Osteocyte (in vitro differentiated cells): ENCODE measurements around the gene GPC3. TPM values are rescaled to one million over a fixed set of nuclear protein-coding genes. Genes with fewer than 3 reads are reported as not detected.

Experiments
- DNase-seq: peaks from one replicate; pipeline ENCODE4 v3.0.0; 2021; ENCODE audit warnings: mixed read lengths; ENCODE audit not compliant: unreplicated experiment; ENCODE audit errors: extremely low spot score
- H3K27ac Mint-ChIP-seq: one replicate; pipeline ENCODE4 v1.8.0; 2021; ENCODE audit warnings: mild to moderate bottlenecking, mixed read lengths; ENCODE audit not compliant: unreplicated experiment
- H3K27me3 Mint-ChIP-seq: one replicate; pipeline ENCODE4 v1.8.0; 2021; ENCODE audit warnings: mixed read lengths; ENCODE audit not compliant: unreplicated experiment
- H3K36me3 Mint-ChIP-seq: one replicate; pipeline ENCODE4 v1.8.0; 2021; ENCODE audit warnings: mixed read lengths; ENCODE audit not compliant: unreplicated experiment
- H3K4me1 Mint-ChIP-seq: one replicate; pipeline ENCODE4 v1.8.0; 2021; ENCODE audit warnings: mixed read lengths; ENCODE audit not compliant: unreplicated experiment
- H3K4me3 Mint-ChIP-seq: one replicate; pipeline ENCODE4 v1.8.0; 2021; ENCODE audit warnings: mild to moderate bottlenecking, moderate library complexity, mixed read lengths; ENCODE audit not compliant: unreplicated experiment
- H3K9me3 Mint-ChIP-seq: one replicate; pipeline ENCODE4 v1.8.0; 2021; ENCODE audit warnings: mixed read lengths; ENCODE audit not compliant: unreplicated experiment
- total RNA-seq: library from RNA; stranded (reverse); gene quantifications from 2 replicates; pipeline ENCODE4 v1.2.1, GENCODE V29; 2021
- TF ChIP-seq, protein P1 (sequence below): fragments of 200-600 bp; sonication (generic); IDR thresholded peaks from 2 replicates; pipeline ENCODE4 v1.5.0; 2021; ENCODE audit warnings: antibody characterized with exemption, mild to moderate bottlenecking, moderate library complexity

Gene GPC3
- total RNA-seq, 1 donor from 2014 or later, result 19.6 TPM

- no peaks in the 10 kb centered on the region for H3K36me3 Mint-ChIP-seq
- H3K4me3 Mint-ChIP-seq, result no peak overlapping the region
- no peaks in the 10 kb centered on the region for H3K4me1 Mint-ChIP-seq
- H3K27ac Mint-ChIP-seq, result no peak overlapping the region
- H3K9me3 Mint-ChIP-seq, result no peaks in the 10 kb centered on the region
- TF ChIP-seq, protein P1, sequence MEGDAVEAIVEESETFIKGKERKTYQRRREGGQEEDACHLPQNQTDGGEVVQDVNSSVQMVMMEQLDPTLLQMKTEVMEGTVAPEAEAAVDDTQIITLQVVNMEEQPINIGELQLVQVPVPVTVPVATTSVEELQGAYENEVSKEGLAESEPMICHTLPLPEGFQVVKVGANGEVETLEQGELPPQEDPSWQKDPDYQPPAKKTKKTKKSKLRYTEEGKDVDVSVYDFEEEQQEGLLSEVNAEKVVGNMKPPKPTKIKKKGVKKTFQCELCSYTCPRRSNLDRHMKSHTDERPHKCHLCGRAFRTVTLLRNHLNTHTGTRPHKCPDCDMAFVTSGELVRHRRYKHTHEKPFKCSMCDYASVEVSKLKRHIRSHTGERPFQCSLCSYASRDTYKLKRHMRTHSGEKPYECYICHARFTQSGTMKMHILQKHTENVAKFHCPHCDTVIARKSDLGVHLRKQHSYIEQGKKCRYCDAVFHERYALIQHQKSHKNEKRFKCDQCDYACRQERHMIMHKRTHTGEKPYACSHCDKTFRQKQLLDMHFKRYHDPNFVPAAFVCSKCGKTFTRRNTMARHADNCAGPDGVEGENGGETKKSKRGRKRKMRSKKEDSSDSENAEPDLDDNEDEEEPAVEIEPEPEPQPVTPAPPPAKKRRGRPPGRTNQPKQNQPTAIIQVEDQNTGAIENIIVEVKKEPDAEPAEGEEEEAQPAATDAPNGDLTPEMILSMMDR, result no peak
- peaks cover 11% of the 10 kb centered on the region for H3K27me3 Mint-ChIP-seq
- no peak for DNase-seq
Measured at GRCh38 chrX:133537142-133537541, 448.3 kb downstream of the GPC3 start.

DNA sequence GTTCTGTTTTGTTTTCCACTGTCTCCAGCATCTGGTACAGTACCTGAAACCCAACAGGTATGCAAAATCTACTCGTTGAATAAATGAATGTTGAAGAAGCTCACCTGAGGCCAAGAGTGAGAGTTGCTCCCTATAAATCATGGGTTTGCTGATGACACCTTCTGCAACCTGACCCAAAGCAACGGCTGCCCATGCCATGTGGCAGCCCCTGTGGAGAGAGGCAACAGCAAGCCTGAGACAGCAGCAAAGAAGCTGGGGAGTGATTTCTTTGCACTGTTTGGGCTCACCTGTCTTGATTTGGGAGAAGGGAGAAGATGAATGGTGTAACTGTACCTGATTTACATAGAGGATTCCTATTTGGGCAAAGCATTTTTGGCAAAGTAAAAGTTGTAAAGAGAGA is 450.3 kb downstream of the GPC3 start:
- no peaks in the 10 kb centered on the region for H3K4me1 Mint-ChIP-seq
- TF ChIP-seq, protein P1, result no peak
- H3K36me3 Mint-ChIP-seq, result no peaks in the 10 kb centered on the region
- H3K27ac Mint-ChIP-seq, result no peak overlapping the region
- no peaks in the 10 kb centered on the region for H3K9me3 Mint-ChIP-seq
- DNase-seq, result no peak
- no peak overlapping the region for H3K4me3 Mint-ChIP-seq
- peaks cover 12% of the 10 kb centered on the region for H3K27me3 Mint-ChIP-seq

DNA sequence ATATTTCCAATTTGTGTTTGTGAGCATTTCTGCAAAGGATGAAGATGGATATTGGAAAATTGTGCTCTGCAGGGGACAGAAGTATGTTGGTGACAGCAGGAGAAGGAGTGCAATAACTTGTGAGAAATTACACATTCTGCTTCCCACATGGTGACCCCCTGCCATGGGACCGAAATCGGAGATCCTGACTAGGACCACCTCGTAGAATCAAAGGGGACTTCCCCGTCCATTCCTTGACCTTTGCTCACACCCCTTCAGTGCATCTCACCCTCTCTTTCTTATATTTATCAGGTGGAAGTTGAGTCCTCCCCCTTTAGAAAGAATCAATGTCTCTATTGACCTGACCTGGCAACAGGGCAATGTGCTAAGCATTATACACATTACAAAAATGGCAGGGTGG is 451.2 kb downstream of the GPC3 start:
- Mint-ChIP-seq H3K4me3 (no peak overlapping the region), H3K27ac (no peak overlapping the region), H3K27me3 (peaks cover 12% of the 10 kb centered on the region), H3K4me1 (no peaks in the 10 kb centered on the region), H3K9me3 (no peaks in the 10 kb centered on the region), H3K36me3 (no peaks in the 10 kb centered on the region)
- no peak for DNase-seq
- TF ChIP-seq, protein P1, result no peak

GRCh38 chrX:133533249-133533648 is 452.1 kb downstream of the GPC3 start:
- Mint-ChIP-seq H3K4me3 (no peak overlapping the region), H3K36me3 (no peaks in the 10 kb centered on the region), H3K9me3 (no peaks in the 10 kb centered on the region), H3K27me3 (peaks cover 12% of the 10 kb centered on the region), H3K4me1 (no peaks in the 10 kb centered on the region), H3K27ac (no peak overlapping the region)
- DNase-seq, result no peak
- TF ChIP-seq, protein P1, result no peak

- Mint-ChIP-seq H3K9me3 (no peaks in the 10 kb centered on the region), H3K4me1 (peaks cover 11% of the 10 kb centered on the region), H3K27ac (no peak overlapping the region), H3K27me3 (peaks cover 12% of the 10 kb centered on the region), H3K4me3 (no peak overlapping the region), H3K36me3 (no peaks in the 10 kb centered on the region)
- TF ChIP-seq, protein P1, result no peak
- DNase-seq, result no peak
Measured at GRCh38 chrX:133530960-133531359, 454.4 kb downstream of the GPC3 start.
